ENCODE measurements around the gene AASDH. TPM values are rescaled to one million over a fixed set of nuclear protein-coding genes. Genes with fewer than 3 reads are reported as not detected.

Gene AASDH
- total RNA-seq, 1 experiment from 2014 or later = 8.8 TPM

- Histone ChIP-seq H3F3A (ENCODE audit: low read length, unreplicated experiment) (peaks cover 6% of the 10 kb centered on the region), H3K9ac (ENCODE audit: low read length) (no peak overlapping the region), H3K9me2 (replicated peaks; ENCODE audit: low read length) (no peaks in the 10 kb centered on the region), H3K4me2 (ENCODE audit: low read length) (no peak overlapping the region), H3K36me3 (ENCODE audit: low read depth, low read length) (peaks cover 31% of the 10 kb centered on the region), H2AFZ (ENCODE audit: low read length) (no peak overlapping the region), H3K9me3 (ENCODE audit: low read length) (no peaks in the 10 kb centered on the region), H3K79me2 (ENCODE audit: low read length) (peaks cover 69% of the 10 kb centered on the region), H4K20me1 (ENCODE audit: low read length) (peaks cover 12% of the 10 kb centered on the region; the same call in 1 of the 2 replicates), H3K4me3 (ENCODE audit: low read length) (no peak overlapping the region), H3K27me3 (ENCODE audit: low read length) (no peaks in the 10 kb centered on the region), H3K27ac (ENCODE audit: low read length) (no peak overlapping the region), H3K4me1 (ENCODE audit: insufficient read depth, low read length) (peaks cover 25% of the 10 kb centered on the region)
- POLR2A ChIA-PET (ENCODE audit: unreplicated experiment) = no interaction called here
- no TSS peak for BruUV-seq (replicated peaks)
- TF ChIP-seq CTCF (conservative IDR thresholded peaks at IDR 0.05; ENCODE audit: low read depth, low read length) (no peak), EZH2 (IDR thresholded peaks at IDR 0.05; ENCODE audit: low read length, unreplicated experiment) (no peak), EZH2phosphoT487 (IDR thresholded peaks at IDR 0.05; ENCODE audit: borderline replicate concordance, low read length) (no peak)
- DNase-seq = no peak
- intact Hi-C loops (cut with micrococcal nuclease) = no loop called here
- CTCF ChIA-PET = no interaction called here
- ATAC-seq = no peak
Measured at GRCh38 chr4:56408978-56409377, 21.7 kb upstream of the AASDH start.

DNA sequence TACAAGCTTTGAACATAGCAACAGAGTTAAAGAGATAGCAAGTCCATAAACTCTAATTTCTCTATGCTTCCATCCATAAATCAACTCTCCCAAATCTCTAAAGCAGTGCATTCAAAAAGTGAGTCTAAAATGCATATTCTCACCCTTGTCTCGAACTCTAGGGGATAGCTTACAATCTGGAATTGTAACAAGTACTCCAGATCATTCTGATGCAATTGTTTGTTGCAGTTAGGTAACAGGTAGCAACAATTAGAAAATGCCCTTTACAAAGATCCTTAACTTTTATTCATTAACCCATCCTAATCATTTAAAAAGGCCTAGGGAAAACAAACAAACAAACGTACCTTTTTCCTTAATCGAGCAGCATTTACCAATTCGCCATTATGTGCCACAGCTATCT, 18.9 kb upstream of the AASDH start:
- ATAC-seq (no peak), DNase-seq (no peak)
- Histone ChIP-seq H3K27me3 (ENCODE audit: low read length) (no peaks in the 10 kb centered on the region), H2AFZ (ENCODE audit: low read length) (no peak overlapping the region), H3F3A (ENCODE audit: low read length, unreplicated experiment) (peaks cover 6% of the 10 kb centered on the region), H3K4me1 (ENCODE audit: insufficient read depth, low read length) (peaks cover 18% of the 10 kb centered on the region), H3K79me2 (ENCODE audit: low read length) (peaks cover 43% of the 10 kb centered on the region), H3K27ac (ENCODE audit: low read length) (no peak overlapping the region), H3K9me3 (ENCODE audit: low read length) (no peaks in the 10 kb centered on the region), H3K4me3 (ENCODE audit: low read length) (no peak overlapping the region), H3K4me2 (ENCODE audit: low read length) (no peak overlapping the region), H3K36me3 (ENCODE audit: low read depth, low read length) (peaks cover 51% of the 10 kb centered on the region), H3K9ac (ENCODE audit: low read length) (no peak overlapping the region), H3K9me2 (replicated peaks; ENCODE audit: low read length) (no peaks in the 10 kb centered on the region), H4K20me1 (ENCODE audit: low read length) (peaks cover 12% of the 10 kb centered on the region; the same call in 1 of the 2 replicates)
- BruUV-seq (replicated peaks) = no TSS peak
- ChIA-PET CTCF (no interaction called here), POLR2A (ENCODE audit: unreplicated experiment) (no interaction called here)
- no peak for TF ChIP-seq CTCF (conservative IDR thresholded peaks at IDR 0.05; ENCODE audit: low read depth, low read length)
- no peak for TF ChIP-seq EZH2phosphoT487 (IDR thresholded peaks at IDR 0.05; ENCODE audit: borderline replicate concordance, low read length)
- TF ChIP-seq EZH2 (IDR thresholded peaks at IDR 0.05; ENCODE audit: low read length, unreplicated experiment) = no peak
- intact Hi-C loops (cut with micrococcal nuclease) = no loop called here

DNA sequence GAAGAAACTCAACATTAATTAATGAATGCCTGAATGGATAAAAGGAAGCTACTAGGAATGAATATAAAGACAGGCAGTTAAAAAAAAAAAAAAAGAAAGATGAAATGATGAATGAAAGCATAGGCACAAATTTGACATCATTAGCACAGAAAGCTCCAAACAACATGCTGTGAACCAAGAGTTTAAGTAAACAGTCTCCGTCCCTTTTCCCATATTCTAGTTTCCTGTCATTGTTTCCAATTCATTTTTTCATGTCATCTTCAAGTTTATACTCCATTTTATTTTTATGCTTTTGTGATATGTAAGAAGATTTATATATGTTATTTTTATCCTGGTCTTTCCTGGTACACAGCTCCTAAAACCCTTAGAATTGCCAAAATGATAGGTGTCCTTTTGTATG, 17.7 kb upstream of the AASDH start:
- ATAC-seq (no peak), DNase-seq (no peak)
- H3K4me1 ChIP-seq (ENCODE audit: insufficient read depth, low read length) = peaks cover 9% of the 10 kb centered on the region
- no peak overlapping the region for H3K4me2 ChIP-seq (ENCODE audit: low read length)
- H3K79me2 ChIP-seq (ENCODE audit: low read length) = peaks cover 36% of the 10 kb centered on the region
- no peak overlapping the region for H3K4me3 ChIP-seq (ENCODE audit: low read length)
- intact Hi-C loops (cut with micrococcal nuclease) = no loop called here
- H3F3A ChIP-seq (ENCODE audit: low read length, unreplicated experiment) = peaks cover 4% of the 10 kb centered on the region
- peaks cover 62% of the 10 kb centered on the region for H3K36me3 ChIP-seq (ENCODE audit: low read depth, low read length)
- no TSS peak for BruUV-seq (replicated peaks)
- POLR2A ChIA-PET (ENCODE audit: unreplicated experiment) = interaction anchor here (0.7 kb wide), 1 partner anchor 18 kb away, joined by 7 read pairs; no protein-coding TSS in a partner anchor
- peaks cover 11% of the 10 kb centered on the region; the same call in 1 of the 2 replicates for H4K20me1 ChIP-seq (ENCODE audit: low read length)
- no peaks in the 10 kb centered on the region for H3K9me3 ChIP-seq (ENCODE audit: low read length)
- no peak overlapping the region for H2AFZ ChIP-seq (ENCODE audit: low read length)
- TF ChIP-seq CTCF (conservative IDR thresholded peaks at IDR 0.05; ENCODE audit: low read depth, low read length) (no peak), EZH2 (IDR thresholded peaks at IDR 0.05; ENCODE audit: low read length, unreplicated experiment) (no peak), EZH2phosphoT487 (IDR thresholded peaks at IDR 0.05; ENCODE audit: borderline replicate concordance, low read length) (no peak)
- H3K9ac ChIP-seq (ENCODE audit: low read length) = no peak overlapping the region
- H3K27me3 ChIP-seq (ENCODE audit: low read length) = no peaks in the 10 kb centered on the region
- no peaks in the 10 kb centered on the region for H3K9me2 ChIP-seq (replicated peaks; ENCODE audit: low read length)
- no peak overlapping the region for H3K27ac ChIP-seq (ENCODE audit: low read length)
- CTCF ChIA-PET = no interaction called here
